CD4-positive, CD25-positive, alpha-beta regulatory T cell (primary cell): ENCODE data around the gene RPL26. TPM values are rescaled to one million over a fixed set of nuclear protein-coding genes. Genes with fewer than 3 reads are reported as not detected.
"Not testable (repeated sequence)": the region's sequence is repeated elsewhere in the genome, so short reads cannot be mapped to it uniquely, and the experiment has no call there.

Source experiments
- ATAC-seq, 2 donors: fragments of 150-1000 bp; cut with Tn5 transposase; one replicate each; pipeline ENCODE4 v1.10.0; 2021; ENCODE audit warnings: low read depth in 2 of 2, moderate number of reproducible peaks in 2 of 2, moderate library complexity in 1 of 2
- DNase-seq, 3 donors: peaks; one replicate each; pipeline versions ENCODE4 v3.0.0 to v3.0.0-alpha.2; 2012 to 2022; ENCODE audit warnings: mixed read lengths in 1 of 3
- H3K27ac ChIP-seq: one replicate; pipeline ENCODE4 v1.7.0; 2013; ENCODE audit warnings: mild to moderate bottlenecking, low read length; ENCODE audit not compliant: insufficient read depth, poor library complexity, severe bottlenecking
- H3K27me3 ChIP-seq: one replicate; pipeline ENCODE4 v1.7.0; 2013; ENCODE audit warnings: low read length; ENCODE audit not compliant: control insufficient read depth, insufficient read depth
- H3K36me3 ChIP-seq: one replicate; pipeline ENCODE4 v1.7.0; 2013; ENCODE audit warnings: mild to moderate bottlenecking, low read length, moderate library complexity; ENCODE audit not compliant: control insufficient read depth, insufficient read depth
- H3K4me1 ChIP-seq: 2 replicates; pipeline ENCODE4 v1.7.0; 2013; ENCODE audit warnings: mild to moderate bottlenecking, low read length; ENCODE audit not compliant: insufficient read depth, control insufficient read depth, poor library complexity, severe bottlenecking
- H3K4me3 ChIP-seq: one replicate; pipeline ENCODE4 v1.7.0; 2013; ENCODE audit warnings: low read depth, mild to moderate bottlenecking, low read length, moderate library complexity
- H3K9me3 ChIP-seq, 2 experiments: 1 replicate in 1 of 2; 2 replicates in 1 of 2; pipeline ENCODE4 v1.7.0; 2013; ENCODE audit warnings: low read length in 2 of 2, mild to moderate bottlenecking in 1 of 2, moderate library complexity in 1 of 2; ENCODE audit not compliant: control insufficient read depth in 2 of 2
- H3K27ac Mint-ChIP-seq, 3 donors: one replicate each; pipeline ENCODE4 v1.8.0; 2020 to 2022; ENCODE audit warnings: mild to moderate bottlenecking in 3 of 3, mixed read lengths in 3 of 3, moderate library complexity in 2 of 3
- H3K27me3 Mint-ChIP-seq: one replicate; pipeline ENCODE4 v1.8.0; 2022; ENCODE audit warnings: mild to moderate bottlenecking, mixed read lengths
- H3K36me3 Mint-ChIP-seq: one replicate; pipeline ENCODE4 v1.8.0; 2020; ENCODE audit warnings: mixed read lengths
- H3K4me1 Mint-ChIP-seq, 4 donors: one replicate each; pipeline ENCODE4 v1.8.0; 2020 to 2022; ENCODE audit warnings: mixed read lengths in 4 of 4, mild to moderate bottlenecking in 1 of 4
- H3K4me3 Mint-ChIP-seq, 4 donors: one replicate each; pipeline ENCODE4 v1.8.0; 2020 to 2022; ENCODE audit warnings: mild to moderate bottlenecking in 4 of 4, mixed read lengths in 4 of 4, moderate library complexity in 3 of 4
- H3K9me3 Mint-ChIP-seq, 7 donors: one replicate each; pipeline ENCODE4 v1.8.0; 2020 to 2022; ENCODE audit warnings: mixed read lengths in 7 of 7, mild to moderate bottlenecking in 3 of 7, moderate library complexity in 2 of 7
- polyA plus RNA-seq, 4 donors: library from polyadenylated mRNA; unstranded; fragments of 300-500 nt; fragmentation: Illumina TruSeq; gene quantifications; one replicate each; pipeline ENCODE4 v1.2.3, GENCODE V29; 2021
- total RNA-seq: library from RNA; stranded (reverse); gene quantifications from one replicate; pipeline ENCODE4 v1.2.3, GENCODE V29; 2022

Gene RPL26
- total and polyA plus RNA-seq, 5 donors from 2014 or later = 1,483 to 2,192 (median 1,806) TPM

DNA sequence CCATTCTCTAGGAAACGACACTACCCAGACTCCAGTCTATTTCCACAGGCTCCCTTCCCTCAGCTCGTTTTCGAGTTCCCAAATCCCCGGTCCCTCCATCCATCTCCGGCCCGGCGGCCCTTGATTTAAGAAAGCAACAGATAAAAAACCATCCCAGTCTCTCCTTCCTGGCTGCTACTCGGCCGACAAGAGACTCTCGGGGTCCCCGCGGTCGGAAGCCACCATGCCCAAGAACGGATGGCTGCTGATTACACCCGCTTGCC is 182 bp downstream of the RPL26 start:
- peaks cover 26% of the 10 kb centered on the region for H3K36me3 Mint-ChIP-seq
- no peak for DNase-seq

DNA sequence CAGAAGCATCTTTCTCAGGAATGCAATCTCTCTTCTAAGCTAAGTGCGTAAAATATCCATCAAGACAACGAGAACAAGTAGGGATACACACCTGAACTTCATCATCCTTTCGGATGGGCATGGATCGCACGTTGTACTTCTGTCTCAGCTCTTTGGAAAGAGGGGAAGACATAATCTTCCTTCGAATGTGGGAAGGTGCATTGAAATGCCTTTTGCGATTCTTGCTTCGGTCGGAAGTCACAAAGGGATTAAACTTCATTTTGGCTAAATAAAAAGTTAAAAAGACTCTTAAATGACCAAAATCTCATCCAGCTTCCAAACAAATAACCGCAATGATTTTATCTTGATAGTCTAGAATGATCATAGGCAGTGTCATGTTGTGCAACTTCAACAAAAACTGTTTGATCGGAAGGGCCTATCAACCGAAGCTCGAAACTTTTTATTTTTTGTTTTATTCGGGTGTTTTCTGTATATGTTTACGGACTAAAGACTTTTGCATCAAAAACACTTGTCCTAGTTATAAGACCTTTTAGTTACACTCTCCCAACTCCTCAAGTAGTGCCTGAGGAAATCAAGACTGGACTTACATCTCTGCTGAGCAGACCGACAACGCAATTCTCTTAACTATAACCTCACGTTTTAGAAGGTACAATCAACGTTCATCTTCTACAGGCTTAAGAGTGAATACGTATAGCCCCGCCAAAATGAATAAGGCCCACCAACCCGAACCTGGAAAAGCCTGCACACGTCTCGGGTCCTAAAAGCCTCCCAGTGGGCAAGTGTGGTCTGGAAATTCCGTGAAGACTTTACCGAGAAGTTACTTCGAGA is 727 bp downstream of the RPL26 start:
- Histone ChIP-seq H3K4me1 (peaks cover 36% of the 10 kb centered on the region), H3K27ac (peak overlapping the region; percentile 78), H3K36me3 (peaks cover 41% of the 10 kb centered on the region), H3K9me3 (no peaks in the 10 kb centered on the region), H3K27me3 (no peaks in the 10 kb centered on the region), H3K4me3 (peak overlapping the region; percentile 91)
- Mint-ChIP-seq H3K4me3 (peak overlapping the region; percentile 94 to 97 (median 96)), H3K27me3 (peaks cover 4% of the 10 kb centered on the region), H3K4me1 (peaks cover 16 to 65% (median 40%) of the 10 kb centered on the region in 4 donors), H3K9me3 (peaks cover 0 to 2% (median 0%) of the 10 kb centered on the region in 7 donors), H3K27ac (peak overlapping the region; percentile 81 to 96 (median 95)), H3K36me3 (peaks cover 29% of the 10 kb centered on the region)
- no peak for ATAC-seq
- no peak for DNase-seq

More for the DNA sequence above, 182 bp downstream of the RPL26 start:
- H3K27me3 Mint-ChIP-seq = peaks cover under 1% of the 10 kb centered on the region
- Histone ChIP-seq H3K27ac (peak overlapping the region; percentile 78), H3K4me1 (peaks cover 36% of the 10 kb centered on the region), H3K4me3 (peak overlapping the region; percentile 91), H3K9me3 (no peaks in the 10 kb centered on the region), H3K27me3 (no peaks in the 10 kb centered on the region), H3K36me3 (peaks cover 36% of the 10 kb centered on the region)
- peaks cover 0 to 2% (median 0%) of the 10 kb centered on the region in 7 donors for H3K9me3 Mint-ChIP-seq
- peak overlapping the region; percentile 81 to 96 (median 95) for H3K27ac Mint-ChIP-seq
- H3K4me1 Mint-ChIP-seq = peaks cover 16 to 61% (median 39%) of the 10 kb centered on the region in 4 donors
- no peak for ATAC-seq
- H3K4me3 Mint-ChIP-seq = peak overlapping the region; percentile 94 to 97 (median 96)

GRCh38 chr17:8380049-8380448 is 2.9 kb downstream of the RPL26 start:
- Mint-ChIP-seq H3K9me3 (no peaks in the 10 kb centered on the region), H3K4me1 (peaks cover 19 to 79% (median 42%) of the 10 kb centered on the region in 4 donors), H3K27me3 (peaks cover 4% of the 10 kb centered on the region), H3K4me3 (peak overlapping the region; percentile 60 to 97 (median 95)), H3K36me3 (peaks cover 30% of the 10 kb centered on the region), H3K27ac (no peak overlapping the region)
- no peaks in the 10 kb centered on the region for H3K27me3 ChIP-seq
- H3K27ac ChIP-seq = peak overlapping the region; percentile 78
- H3K4me3 ChIP-seq = peak overlapping the region; percentile 42
- H3K36me3 ChIP-seq = peaks cover 45% of the 10 kb centered on the region
- H3K4me1 ChIP-seq = peaks cover 56% of the 10 kb centered on the region
- H3K9me3 ChIP-seq = no peaks in the 10 kb centered on the region
- ATAC-seq (no peak), DNase-seq (no peak)

- ATAC-seq, H3K27ac ChIP-seq, H3K9me3 ChIP-seq, H3K27ac Mint-ChIP-seq, H3K27me3 ChIP-seq, DNase-seq, H3K9me3 Mint-ChIP-seq, H3K27me3 Mint-ChIP-seq, H3K4me3 ChIP-seq: not testable (repeated sequence)
- Mint-ChIP-seq H3K36me3 (peaks cover 29% of the 10 kb centered on the region), H3K4me3 (peak overlapping the region in 2 of 4 donors; percentile 82 to 89), H3K4me1 (peaks cover 18 to 73% (median 36%) of the 10 kb centered on the region in 4 donors)
- Histone ChIP-seq H3K4me1 (peaks cover 51% of the 10 kb centered on the region), H3K36me3 (peaks cover 45% of the 10 kb centered on the region)
Observed at GRCh38 chr17:8378117-8378516, 4.9 kb downstream of the RPL26 start.

GRCh38 chr17:8377422-8377821 is 5.6 kb downstream of the RPL26 start:
- ATAC-seq (no peak), DNase-seq (no peak)
- H3K36me3 ChIP-seq = peaks cover 45% of the 10 kb centered on the region
- H3K4me3 Mint-ChIP-seq = peak overlapping the region; percentile 81 to 89 (median 86)
- H3K9me3 ChIP-seq = no peaks in the 10 kb centered on the region
- peaks cover 14 to 68% (median 33%) of the 10 kb centered on the region in 4 donors for H3K4me1 Mint-ChIP-seq
- peaks cover 0 to 2% (median 0%) of the 10 kb centered on the region in 7 donors for H3K9me3 Mint-ChIP-seq
- H3K4me3 ChIP-seq = no peak overlapping the region
- H3K27me3 Mint-ChIP-seq = peaks cover 4% of the 10 kb centered on the region
- peaks cover 49% of the 10 kb centered on the region for H3K4me1 ChIP-seq
- peak overlapping the region in 1 of 3 donors; percentile 65 for H3K27ac Mint-ChIP-seq
- H3K36me3 Mint-ChIP-seq = peaks cover 26% of the 10 kb centered on the region
- no peaks in the 10 kb centered on the region for H3K27me3 ChIP-seq
- peak overlapping the region; percentile 69 for H3K27ac ChIP-seq

DNA sequence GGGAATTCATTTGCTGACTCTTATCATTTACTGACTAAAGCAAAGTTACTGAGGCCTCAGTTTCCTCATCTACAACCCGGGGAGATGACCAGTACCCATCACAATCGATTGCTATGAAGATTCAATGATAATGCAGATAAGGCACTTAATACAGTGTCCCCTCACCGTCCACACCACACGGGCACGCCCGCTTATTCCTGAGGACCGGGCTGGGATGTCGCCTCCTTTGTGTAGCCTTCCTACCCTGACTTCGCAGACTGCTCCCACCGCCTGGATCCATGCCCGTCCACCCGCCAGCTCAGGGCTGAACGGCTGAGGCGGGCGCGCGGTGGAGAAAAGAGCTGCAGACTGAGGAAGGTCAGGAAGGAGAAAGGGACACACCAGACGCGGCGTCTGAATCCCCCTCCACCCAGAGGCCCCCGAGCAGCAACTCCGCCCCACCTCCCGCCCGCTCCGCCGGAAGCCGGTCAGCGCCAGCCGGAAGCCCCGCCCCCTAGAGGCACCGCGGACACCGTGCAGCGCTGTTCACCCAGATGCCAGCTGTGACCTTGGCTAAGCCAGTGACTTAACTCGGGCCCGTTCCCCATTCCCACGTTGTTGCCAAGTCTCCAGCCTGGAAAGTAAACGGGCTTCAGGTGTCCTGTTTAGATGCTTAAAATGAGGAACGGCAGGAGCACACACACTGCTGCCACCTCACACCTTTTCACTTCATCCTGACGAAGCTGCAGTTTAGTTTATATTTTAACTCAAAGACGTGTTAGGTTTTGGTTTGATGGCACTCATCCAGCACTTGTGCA is 6.5 kb downstream of the RPL26 start, which contains the start of gene KRABD2:
Gene KRABD2, minus strand, starts transcription at position 434 of the 797 bp plus-strand sequence.
- Histone ChIP-seq H3K4me1 (peaks cover 40% of the 10 kb centered on the region), H3K27ac (peak within 1 kb of the TSS; percentile 69), H3K9me3 (no peaks in the 10 kb centered on the region), H3K27me3 (no peaks in the 10 kb centered on the region), H3K4me3 (peak within 1 kb of the TSS; percentile 84), H3K36me3 (peaks cover 44% of the 10 kb centered on the region)
- peak within 1 kb of the TSS; percentile 71 to 90 (median 87) for H3K27ac Mint-ChIP-seq
- ATAC-seq (peak; percentile 98 to 99), DNase-seq (peak; percentile 86 to 90 (median 88))
- peak within 1 kb of the TSS; percentile 86 to 90 (median 88) for H3K4me3 Mint-ChIP-seq
- H3K4me1 Mint-ChIP-seq = peaks cover 14 to 63% (median 33%) of the 10 kb centered on the region in 4 donors
- H3K27me3 Mint-ChIP-seq = peaks cover 4% of the 10 kb centered on the region
- peaks cover 29% of the 10 kb centered on the region for H3K36me3 Mint-ChIP-seq
- peaks cover 0 to 2% (median 0%) of the 10 kb centered on the region in 7 donors for H3K9me3 Mint-ChIP-seq

- Histone ChIP-seq H3K9me3 (no peaks in the 10 kb centered on the region), H3K36me3 (peaks cover 45% of the 10 kb centered on the region), H3K27me3 (no peaks in the 10 kb centered on the region), H3K27ac (peak overlapping the region; percentile 69), H3K4me1 (peaks cover 33% of the 10 kb centered on the region), H3K4me3 (peak overlapping the region; percentile 84)
- Mint-ChIP-seq H3K36me3 (peaks cover 24% of the 10 kb centered on the region), H3K9me3 (peaks cover 0 to 2% (median 0%) of the 10 kb centered on the region in 7 donors), H3K4me1 (peaks cover 11 to 61% (median 28%) of the 10 kb centered on the region in 4 donors), H3K4me3 (peak overlapping the region; percentile 86 to 90 (median 88)), H3K27me3 (peaks cover 4% of the 10 kb centered on the region), H3K27ac (peak overlapping the region; percentile 45 to 90 (median 87))
- DNase-seq (no peak), ATAC-seq (no peak)
Observed at GRCh38 chr17:8375738-8376259, 7.2 kb downstream of the RPL26 start.
